Right renal cortex interstitium (tissue), 3 donors: Measurements from ENCODE around the gene PHRF1. TPM values are rescaled to one million over a fixed set of nuclear protein-coding genes. Genes with fewer than 3 reads are reported as not detected.

Experiments
- DNase-seq, 3 donors: peaks; one replicate each; pipeline ENCODE4 v3.0.0-alpha.2; 2013; ENCODE audit warnings: low read depth in 3 of 3, low spot score in 2 of 3
- polyA plus RNA-seq, 3 donors: library from polyadenylated mRNA; unstranded; fragments of 120-200 nt; gene quantifications; one replicate each; pipeline ENCODE4 v1.2.1, GENCODE V29; 2013; ENCODE audit not compliant: insufficient read length in 3 of 3

PHRF1 gene
- polyA plus RNA-seq, 3 donors = 17.9 to 20.7 (median 18.4) TPM

DNA sequence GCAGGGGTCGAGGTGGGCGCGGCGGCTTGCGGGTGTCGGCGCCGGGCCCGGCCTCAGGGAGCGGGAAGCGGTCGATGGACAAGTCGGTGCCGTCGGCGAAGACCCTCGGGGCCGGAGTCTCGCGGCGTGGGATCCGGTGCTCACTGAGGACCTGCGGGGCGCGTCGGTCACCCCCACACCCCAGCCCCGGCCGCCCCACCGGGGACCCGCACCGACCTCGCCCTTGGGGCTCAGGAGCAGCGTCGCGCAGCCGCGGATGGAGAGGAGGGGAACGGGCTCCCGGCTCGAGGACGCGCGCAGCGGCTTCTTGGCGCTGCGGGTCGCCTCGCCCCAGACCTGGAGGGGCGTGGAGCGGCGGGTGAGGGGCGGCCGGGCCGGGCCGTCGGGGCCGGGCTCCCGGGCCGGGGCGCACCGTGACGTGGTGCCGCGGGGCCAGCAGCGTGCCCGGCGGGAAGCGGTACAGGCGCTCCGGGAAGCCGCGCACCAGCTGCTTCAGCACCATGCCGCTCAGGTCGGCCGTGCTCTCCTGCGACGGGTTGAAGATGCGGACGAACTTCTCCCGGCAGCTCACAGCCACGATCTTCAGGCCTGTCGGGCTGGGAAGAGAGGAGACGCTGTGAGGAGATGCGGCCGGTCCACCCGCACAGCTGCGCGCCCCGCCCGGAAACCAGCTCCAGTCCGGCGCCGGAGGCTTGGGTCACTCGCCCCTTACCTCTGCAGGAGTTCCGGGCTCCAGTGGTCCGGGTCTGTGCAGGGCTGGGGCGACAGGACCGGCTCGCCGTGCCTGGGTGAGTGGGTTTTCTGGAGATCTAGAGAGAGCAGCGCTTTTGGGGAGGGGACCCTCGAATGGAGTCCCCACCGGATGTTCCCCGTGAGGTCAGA, 20.2 kb upstream of the PHRF1 start:
- DNase-seq = no peak

DNA sequence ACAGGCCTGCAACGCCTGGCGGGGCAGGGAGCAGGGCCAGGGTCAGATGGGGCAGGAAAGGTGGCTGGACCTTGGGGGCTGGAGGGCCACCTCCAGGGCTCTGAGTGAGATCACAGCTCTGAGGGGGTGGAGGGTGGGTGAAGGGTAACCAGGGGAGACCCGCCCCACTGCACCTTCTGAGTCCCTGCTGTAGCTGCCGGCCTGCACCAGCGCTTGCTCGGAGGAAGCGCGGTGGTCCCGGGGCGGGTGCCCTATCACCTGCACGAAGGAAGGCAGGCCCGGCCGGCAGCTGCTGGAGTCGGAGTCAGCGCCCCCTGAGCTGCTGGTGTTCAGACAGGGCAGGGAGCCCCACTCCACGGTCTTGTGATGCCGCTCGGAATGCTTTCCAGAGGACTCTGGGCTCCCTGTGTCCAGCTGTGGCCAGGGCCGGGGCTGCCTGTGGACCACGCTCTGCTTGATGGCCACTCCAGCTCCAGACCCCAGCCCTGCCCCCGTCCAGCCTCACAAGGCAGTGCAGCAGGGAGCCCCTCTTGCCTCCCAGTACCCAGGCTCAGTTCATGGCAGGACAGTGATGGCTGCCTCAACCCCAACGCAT, 19.5 kb upstream of the PHRF1 start:
- no peak for DNase-seq

DNA sequence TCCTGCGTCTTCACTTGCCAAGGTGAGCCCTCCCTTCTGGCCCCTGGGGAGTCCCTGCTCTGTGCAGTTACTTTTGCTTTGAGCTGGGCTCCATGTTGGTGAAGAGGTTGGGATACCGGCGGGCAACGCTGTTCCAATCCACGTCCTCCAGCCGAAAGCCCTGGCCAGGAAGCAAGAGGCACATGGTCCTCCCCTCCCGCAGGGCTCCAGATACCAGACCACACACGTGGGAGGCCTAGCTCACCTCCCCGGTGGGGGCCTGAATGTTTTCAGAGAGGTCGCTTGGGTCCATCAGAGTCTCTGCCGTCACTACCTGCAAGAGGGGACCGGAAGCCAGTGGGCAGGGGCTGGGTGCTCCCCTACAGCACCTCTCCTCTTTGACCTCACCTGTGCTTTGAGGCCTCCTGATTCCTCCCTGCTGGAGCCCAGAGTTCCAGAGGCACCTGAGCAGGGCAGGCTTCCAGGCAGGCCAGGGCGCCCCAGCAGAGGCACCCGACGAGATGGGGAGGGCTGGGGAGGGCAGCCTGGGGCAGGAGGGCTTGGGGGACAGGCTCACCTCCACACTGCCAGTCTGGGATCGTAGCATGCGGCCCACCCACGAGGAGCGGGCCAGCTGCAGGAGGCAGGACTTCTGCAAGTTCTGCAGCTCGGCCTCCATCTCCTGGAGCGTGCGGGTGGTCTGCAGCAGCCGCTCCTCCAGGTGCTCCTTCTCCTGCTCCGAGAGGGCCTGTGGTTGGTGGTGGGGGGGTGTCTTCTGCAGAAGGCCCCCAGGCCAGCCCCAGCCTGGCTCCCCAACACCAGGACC, 18.7 kb upstream of the PHRF1 start:
- DNase-seq = no peak

DNA sequence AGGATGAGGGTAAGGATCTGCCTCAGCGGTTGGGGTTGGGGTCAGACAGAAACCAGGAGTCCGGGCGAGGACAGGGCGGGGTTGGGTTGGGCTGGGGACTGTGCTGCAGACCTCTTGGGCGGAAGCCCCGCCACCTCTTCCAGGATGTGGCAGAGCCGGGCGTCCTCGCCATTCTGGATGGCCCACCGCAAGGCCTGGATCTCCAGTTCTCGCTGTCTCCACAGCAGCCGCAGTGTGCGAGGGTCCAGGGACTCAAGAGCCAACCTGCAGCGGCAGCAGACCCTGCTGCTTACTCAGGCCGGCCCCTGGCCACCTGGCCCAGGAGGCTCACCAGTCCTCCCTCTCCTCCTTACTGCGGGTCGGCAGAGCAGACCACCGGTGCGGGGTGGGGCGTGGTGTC, 17.8 kb upstream of the PHRF1 start:
- DNase-seq = no peak

GRCh38 chr11:559020-559620, 17.1 kb upstream of the PHRF1 start:
- DNase-seq = no peak

GRCh38 chr11:559712-560304, 16.5 kb upstream of the PHRF1 start:
- no peak for DNase-seq

- DNase-seq = peak in 2 of 3 donors; percentile 67 to 80
Measured at GRCh38 chr11:560305-561147, 15.7 kb upstream of the PHRF1 start, which contains the start of the genes LMNTD2 and RASSF7. LMNTD2 (minus strand) TSS chr11:560738; CDS start chr11:560716, 22 bp downstream. RASSF7 (plus strand) TSS chr11:560970; CDS start chr11:561769, 799 bp downstream.

GRCh38 chr11:561148-562003, 14.9 kb upstream of the PHRF1 start:
- peak in 1 of 3 donors; percentile 70 for DNase-seq

- no peak for DNase-seq
Measured at GRCh38 chr11:562046-562645, 14.1 kb upstream of the PHRF1 start.

DNA sequence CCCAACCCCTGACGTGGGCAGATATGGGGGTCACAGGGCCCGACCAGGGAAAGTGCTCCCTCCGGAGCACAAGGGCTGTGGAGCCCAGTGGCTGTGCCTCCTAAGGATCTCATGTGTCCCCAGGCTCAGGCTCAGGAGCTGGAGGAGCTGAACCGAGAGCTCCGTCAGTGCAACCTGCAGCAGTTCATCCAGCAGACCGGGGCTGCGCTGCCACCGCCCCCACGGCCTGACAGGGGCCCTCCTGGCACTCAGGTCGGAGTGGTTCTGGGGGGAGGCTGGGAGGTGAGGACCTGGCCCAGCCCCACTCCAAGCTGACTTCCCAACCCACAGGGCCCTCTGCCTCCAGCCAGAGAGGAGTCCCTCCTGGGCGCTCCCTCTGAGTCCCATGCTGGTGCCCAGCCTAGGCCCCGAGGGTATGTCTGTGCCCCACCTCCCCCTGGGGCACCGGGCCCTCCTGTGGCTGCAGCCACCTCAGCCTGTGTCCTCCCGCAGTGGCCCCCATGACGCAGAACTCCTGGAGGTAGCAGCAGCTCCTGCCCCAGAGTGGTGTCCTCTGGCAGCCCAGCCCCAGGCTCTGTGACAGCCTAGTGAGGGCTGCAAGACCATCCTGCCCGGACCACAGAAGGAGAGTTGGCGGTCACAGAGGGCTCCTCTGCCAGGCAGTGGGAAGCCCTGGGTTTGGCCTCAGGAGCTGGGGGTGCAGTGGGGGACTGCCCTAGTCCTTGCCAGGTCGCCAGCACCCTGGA, 13.0 kb upstream of the PHRF1 start:
- no peak for DNase-seq

DNA sequence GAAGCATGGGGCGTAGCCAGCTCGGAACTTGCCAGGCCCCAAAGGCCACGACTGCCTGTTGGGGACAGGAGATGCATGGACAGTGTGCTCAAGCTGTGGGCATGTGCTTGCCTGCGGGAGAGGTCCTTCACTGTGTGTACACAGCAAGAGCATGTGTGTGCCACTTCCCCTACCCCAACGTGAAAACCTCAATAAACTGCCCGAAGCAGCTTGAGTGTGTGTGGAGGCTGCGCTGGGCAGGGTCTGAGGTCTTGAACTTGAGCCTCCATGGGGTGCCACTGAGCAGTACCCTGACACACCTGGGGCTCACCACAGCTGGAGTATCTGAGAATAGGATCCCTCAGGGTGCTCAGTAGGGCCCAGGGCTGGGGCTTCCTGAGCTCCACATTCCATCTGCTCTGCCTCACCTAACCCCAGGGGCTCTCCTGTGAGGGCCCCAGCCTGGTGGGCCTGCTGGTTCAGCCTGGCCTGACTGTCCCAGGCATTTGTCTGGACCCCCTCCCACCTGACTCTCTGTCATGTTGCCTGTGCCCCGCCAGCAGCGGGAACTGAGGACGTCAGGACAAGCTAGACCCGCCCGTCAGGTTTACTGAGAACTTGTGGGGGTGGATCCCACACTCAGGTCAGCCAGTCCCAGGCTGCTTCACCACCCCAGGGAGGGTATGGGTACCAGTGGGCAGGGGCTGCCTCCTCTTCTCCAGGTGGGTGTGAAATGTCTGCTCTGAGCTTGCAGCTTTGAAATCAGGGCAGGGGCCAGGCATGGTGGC, 12.3 kb upstream of the PHRF1 start:
- DNase-seq = no peak

- no peak for DNase-seq
Measured at GRCh38 chr11:565921-566509, 10.3 kb upstream of the PHRF1 start.

DNA sequence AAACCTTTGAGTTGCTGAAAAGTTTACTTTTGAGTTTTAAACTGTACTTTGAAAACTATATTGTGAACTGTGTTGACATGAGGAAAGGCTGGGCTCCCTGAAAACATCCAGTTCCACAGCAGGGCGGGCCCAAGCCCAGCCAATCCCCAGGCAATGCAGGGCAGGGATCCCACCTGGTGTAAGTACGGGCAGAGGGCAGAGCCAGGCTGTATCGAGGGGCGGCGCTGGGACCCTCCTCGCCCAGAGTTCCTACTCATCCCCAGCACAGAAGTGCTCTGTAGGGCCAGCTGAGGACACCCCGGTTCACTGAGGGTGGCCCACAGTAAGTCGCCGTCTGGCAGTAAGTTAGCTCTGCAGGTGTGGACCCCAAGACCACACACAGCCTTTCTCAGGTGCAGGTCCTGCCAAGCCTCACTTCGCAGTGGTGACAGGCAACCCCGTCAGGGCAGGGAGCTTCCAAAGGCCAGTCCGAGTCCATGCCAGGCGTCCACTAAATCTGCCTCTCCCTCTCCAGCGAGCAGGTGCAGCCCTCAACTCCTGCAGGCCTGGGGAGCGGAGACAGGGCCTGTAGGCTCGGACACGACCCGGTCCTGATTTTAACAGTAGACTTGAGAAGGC, 9.2 kb upstream of the PHRF1 start:
- no peak for DNase-seq

- DNase-seq = no peak
Measured at GRCh38 chr11:567629-568292, 8.5 kb upstream of the PHRF1 start.
